Measurements from ENCODE around the gene GALK2. TPM values are rescaled to one million over a fixed set of nuclear protein-coding genes. Genes with fewer than 3 reads are reported as not detected.

Gene GALK2
- total RNA-seq, 1 donor from 2014 or later: 39.3 TPM

GRCh38 chr15:49313650-49314049 is 143.6 kb downstream of the GALK2 start:
- no peaks in the 10 kb centered on the region for H3K9me3 ChIP-seq (replicated peaks)
- H3K27ac ChIP-seq (replicated peaks): peak overlapping the region; percentile 3
- TF ChIP-seq CTCF (IDR thresholded peaks at IDR 0.05; ENCODE audit: borderline replicate concordance): no peak
- no peak overlapping the region for H3K4me3 ChIP-seq
- DNase-seq: no peak
- H3K4me1 ChIP-seq: peaks cover 37% of the 10 kb centered on the region
- H3K36me3 ChIP-seq: peaks cover 10% of the 10 kb centered on the region
- intact Hi-C loops (cut with micrococcal nuclease): no loop called here
- no peaks in the 10 kb centered on the region for H3K27me3 ChIP-seq (ENCODE audit: low read depth)

DNA sequence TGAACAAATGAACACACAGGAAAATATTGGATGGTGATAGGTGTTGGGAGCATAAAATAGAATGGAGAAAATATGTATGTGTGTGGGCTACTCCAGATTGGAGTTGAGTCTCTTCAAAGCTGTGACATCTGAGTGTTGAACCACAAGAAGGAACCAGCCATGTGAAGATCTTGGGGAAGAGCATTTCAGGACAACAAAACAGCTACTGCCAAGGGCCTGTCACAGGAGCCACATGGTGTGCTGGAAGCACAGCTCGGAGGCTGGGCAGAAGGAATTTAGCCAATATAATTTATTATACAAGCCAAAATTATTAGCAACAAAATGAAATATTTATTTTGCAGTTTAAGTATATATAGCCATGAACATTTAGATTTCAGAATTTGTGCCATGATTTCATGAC is 144.7 kb downstream of the GALK2 start:
- H3K27ac ChIP-seq (replicated peaks): peak overlapping the region; percentile 34
- H3K27me3 ChIP-seq (ENCODE audit: low read depth): no peaks in the 10 kb centered on the region
- H3K36me3 ChIP-seq: peaks cover 17% of the 10 kb centered on the region
- peak; percentile 30 for DNase-seq
- H3K4me3 ChIP-seq: no peak overlapping the region
- H3K4me1 ChIP-seq: peaks cover 28% of the 10 kb centered on the region
- no peaks in the 10 kb centered on the region for H3K9me3 ChIP-seq (replicated peaks)
- no peak for TF ChIP-seq CTCF (IDR thresholded peaks at IDR 0.05; ENCODE audit: borderline replicate concordance)
- intact Hi-C loops (cut with micrococcal nuclease): no loop called here

GRCh38 chr15:49315391-49315823 is 145.4 kb downstream of the GALK2 start:
- no peak overlapping the region for H3K4me3 ChIP-seq
- no peak for DNase-seq
- H3K4me1 ChIP-seq: peaks cover 30% of the 10 kb centered on the region
- H3K9me3 ChIP-seq (replicated peaks): no peaks in the 10 kb centered on the region
- peaks cover 24% of the 10 kb centered on the region for H3K36me3 ChIP-seq
- H3K27ac ChIP-seq (replicated peaks): peak overlapping the region; percentile 34
- intact Hi-C loops (cut with micrococcal nuclease): no loop called here
- no peaks in the 10 kb centered on the region for H3K27me3 ChIP-seq (ENCODE audit: low read depth)
- no peak for TF ChIP-seq CTCF (IDR thresholded peaks at IDR 0.05; ENCODE audit: borderline replicate concordance)

DNA sequence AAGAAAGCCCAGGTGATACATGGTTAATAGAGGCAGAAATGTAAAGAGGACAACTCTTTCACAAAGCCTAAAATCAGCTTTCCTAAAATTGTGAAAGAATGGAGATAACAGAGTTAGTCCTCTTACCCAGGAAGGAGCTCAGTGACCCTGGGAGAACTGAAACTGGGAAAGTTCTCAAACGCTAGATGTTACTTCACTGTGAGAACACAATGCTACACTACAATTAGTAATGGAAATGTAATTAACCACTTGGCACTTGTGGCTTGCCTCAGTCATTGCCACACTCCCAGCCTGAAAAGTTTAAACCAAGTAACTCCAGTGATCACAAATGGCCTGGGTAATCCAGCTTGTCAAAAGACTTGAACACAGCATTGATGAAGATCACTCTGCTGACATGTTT is 150.3 kb downstream of the GALK2 start:
- intact Hi-C loops (cut with micrococcal nuclease): no loop called here

DNA sequence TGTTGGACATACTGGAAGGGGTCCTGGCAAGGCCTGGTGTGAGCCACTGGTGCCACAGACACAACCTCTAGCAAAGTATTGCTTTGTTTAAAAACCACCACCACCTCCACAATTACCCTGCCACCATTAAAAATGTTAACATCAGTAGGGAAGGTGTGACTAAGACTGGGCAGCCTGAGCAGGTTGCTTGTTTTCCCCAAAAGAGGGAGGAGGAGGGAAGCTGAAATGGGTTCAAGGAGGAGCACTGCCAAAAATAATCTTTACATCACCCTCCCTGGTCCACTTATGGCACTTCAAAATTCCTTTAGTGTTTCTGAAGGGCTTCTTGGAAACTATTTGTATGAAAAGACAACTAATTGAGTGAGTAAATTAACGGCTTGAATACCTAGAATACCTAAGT is 153.2 kb downstream of the GALK2 start:
- Histone ChIP-seq H3K9me3 (replicated peaks) (no peaks in the 10 kb centered on the region), H3K4me1 (peaks cover 15% of the 10 kb centered on the region), H3K27me3 (ENCODE audit: low read depth) (no peaks in the 10 kb centered on the region), H3K36me3 (peaks cover 45% of the 10 kb centered on the region), H3K4me3 (no peak overlapping the region), H3K27ac (replicated peaks) (no peak overlapping the region)
- intact Hi-C loops (cut with micrococcal nuclease): no loop called here
- no peak for DNase-seq
- TF ChIP-seq CTCF (IDR thresholded peaks at IDR 0.05; ENCODE audit: borderline replicate concordance): no peak

More for the DNA sequence above, 150.3 kb downstream of the GALK2 start:
- peaks cover 19% of the 10 kb centered on the region for H3K4me1 ChIP-seq
- no peak for TF ChIP-seq CTCF (IDR thresholded peaks at IDR 0.05; ENCODE audit: borderline replicate concordance)
- no peaks in the 10 kb centered on the region for H3K27me3 ChIP-seq (ENCODE audit: low read depth)
- peaks cover 41% of the 10 kb centered on the region for H3K36me3 ChIP-seq
- no peak overlapping the region for H3K4me3 ChIP-seq
- H3K27ac ChIP-seq (replicated peaks): peak overlapping the region; percentile 46
- DNase-seq: no peak
- no peaks in the 10 kb centered on the region for H3K9me3 ChIP-seq (replicated peaks)

DNA sequence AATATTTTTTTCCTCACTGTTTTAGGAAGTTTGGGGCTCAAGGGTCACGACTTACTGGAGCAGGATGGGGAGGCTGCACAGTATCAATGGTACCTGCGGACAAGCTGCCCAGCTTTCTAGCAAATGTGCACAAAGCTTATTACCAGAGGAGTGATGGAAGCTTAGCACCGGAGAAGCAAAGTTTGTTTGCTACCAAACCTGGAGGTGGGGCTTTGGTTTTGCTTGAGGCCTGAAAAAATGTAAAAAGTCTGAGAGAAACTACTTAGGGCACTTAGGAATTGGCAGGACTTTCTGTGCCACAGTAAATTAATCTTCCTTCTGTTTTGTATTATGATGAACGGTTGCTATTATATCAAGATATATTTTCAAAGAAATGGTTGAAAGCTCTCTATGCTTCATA is 157.9 kb downstream of the GALK2 start:
- Histone ChIP-seq H3K4me3 (no peak overlapping the region), H3K9me3 (replicated peaks) (no peaks in the 10 kb centered on the region), H3K36me3 (peaks cover 22% of the 10 kb centered on the region), H3K27ac (replicated peaks) (no peak overlapping the region), H3K27me3 (ENCODE audit: low read depth) (no peaks in the 10 kb centered on the region), H3K4me1 (no peaks in the 10 kb centered on the region)
- DNase-seq: no peak
- no peak for TF ChIP-seq CTCF (IDR thresholded peaks at IDR 0.05; ENCODE audit: borderline replicate concordance)
- intact Hi-C loops (cut with micrococcal nuclease): no loop called here

All from left ventricle myocardium inferior (tissue), 1 donor.